Nephron (organoid): ENCODE measurements around the gene GPNMB.
"Not testable (repeated sequence)": the region's sequence is repeated elsewhere in the genome, so short reads cannot be mapped to it uniquely, and the experiment has no call there.

Source experiments
- H3K27ac Mint-ChIP-seq, 3 experiments: 2 replicates each; pipeline ENCODE4 v1.8.0; 2020; ENCODE audit warnings: mixed read lengths in 3 of 3, mild to moderate bottlenecking in 2 of 3, moderate library complexity in 1 of 3
- H3K27me3 Mint-ChIP-seq: 2 replicates; pipeline ENCODE4 v1.8.0; 2021; ENCODE audit warnings: low read depth, mild to moderate bottlenecking, moderate library complexity, mixed read lengths
- H3K36me3 Mint-ChIP-seq: 2 replicates; pipeline ENCODE4 v1.8.0; 2020; ENCODE audit warnings: low read depth, mixed read lengths
- H3K4me1 Mint-ChIP-seq: 2 replicates; pipeline ENCODE4 v1.8.0; 2020; ENCODE audit warnings: mixed read lengths
- H3K4me3 Mint-ChIP-seq, 3 experiments: 2 replicates each; pipeline ENCODE4 v1.8.0; 2020; ENCODE audit warnings: mild to moderate bottlenecking in 3 of 3, mixed read lengths in 3 of 3, moderate library complexity in 2 of 3
- H3K9me3 Mint-ChIP-seq: 2 replicates; pipeline ENCODE4 v1.8.0; 2020; ENCODE audit warnings: mixed read lengths
- CTCF ChIP-seq, 3 experiments: fragments of 200-600 bp; sonication (generic); IDR thresholded peaks; one replicate each; pipeline ENCODE4 v1.5.0; 2021; ENCODE audit warnings: antibody characterized with exemption in 3 of 3; ENCODE audit not compliant: unreplicated experiment in 3 of 3

Gene GPNMB

GRCh38 chr7:23299770-23300300, 53.3 kb downstream of the GPNMB start:
- no peak for TF ChIP-seq CTCF (IDR thresholded peaks at IDR 0.05; ENCODE audit: unreplicated experiment in 3 of 3)
- Mint-ChIP-seq H3K4me1 (peaks cover 45% of the 10 kb centered on the region), H3K27me3 (peaks cover 5% of the 10 kb centered on the region)

GRCh38 chr7:23306936-23307521, 60.5 kb downstream of the GPNMB start:
- Mint-ChIP-seq H3K4me3 (no peak overlapping the region), H3K27ac (no peak overlapping the region), H3K9me3 (no peaks in the 10 kb centered on the region), H3K27me3 (no peaks in the 10 kb centered on the region), H3K36me3 (peaks cover 87% of the 10 kb centered on the region), H3K4me1 (peaks cover 11% of the 10 kb centered on the region)
- TF ChIP-seq CTCF (IDR thresholded peaks at IDR 0.05; ENCODE audit: unreplicated experiment in 3 of 3): no peak

More at GRCh38 chr7:23299770-23300300, 53.3 kb downstream of the GPNMB start:
- peaks cover 22% of the 10 kb centered on the region for H3K36me3 Mint-ChIP-seq
- H3K27ac Mint-ChIP-seq: peak overlapping the region; percentile 95 to 99 (median 96)
- peak overlapping the region; percentile 91 to 97 (median 96) for H3K4me3 Mint-ChIP-seq
- no peaks in the 10 kb centered on the region for H3K9me3 Mint-ChIP-seq

DNA sequence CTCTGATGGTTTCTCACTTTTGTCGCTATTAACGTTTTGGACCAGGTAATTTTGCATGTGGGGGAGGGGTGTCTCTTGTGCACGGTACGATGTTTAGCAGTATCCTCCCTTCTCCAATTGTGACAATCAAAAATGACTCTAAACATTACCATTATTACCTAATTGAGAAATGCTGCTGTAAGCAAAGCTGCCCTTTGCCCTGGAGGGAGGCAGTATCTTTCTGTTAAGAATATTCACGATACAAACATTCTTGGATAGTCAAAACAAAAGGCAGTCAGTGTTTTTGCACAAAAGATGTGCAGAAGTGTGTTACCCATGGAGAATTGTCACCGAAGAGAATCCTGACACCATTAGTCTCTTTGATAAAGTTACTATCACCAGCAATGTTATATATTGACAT, 62.2 kb downstream of the GPNMB start:
- TF ChIP-seq CTCF (IDR thresholded peaks at IDR 0.05; ENCODE audit: unreplicated experiment in 3 of 3): no peak
- peaks cover 90% of the 10 kb centered on the region for H3K36me3 Mint-ChIP-seq
- H3K27ac Mint-ChIP-seq: no peak overlapping the region
- no peaks in the 10 kb centered on the region for H3K4me1 Mint-ChIP-seq
- H3K27me3 Mint-ChIP-seq: no peaks in the 10 kb centered on the region
- H3K9me3 Mint-ChIP-seq: no peaks in the 10 kb centered on the region
- H3K4me3 Mint-ChIP-seq: no peak overlapping the region

DNA sequence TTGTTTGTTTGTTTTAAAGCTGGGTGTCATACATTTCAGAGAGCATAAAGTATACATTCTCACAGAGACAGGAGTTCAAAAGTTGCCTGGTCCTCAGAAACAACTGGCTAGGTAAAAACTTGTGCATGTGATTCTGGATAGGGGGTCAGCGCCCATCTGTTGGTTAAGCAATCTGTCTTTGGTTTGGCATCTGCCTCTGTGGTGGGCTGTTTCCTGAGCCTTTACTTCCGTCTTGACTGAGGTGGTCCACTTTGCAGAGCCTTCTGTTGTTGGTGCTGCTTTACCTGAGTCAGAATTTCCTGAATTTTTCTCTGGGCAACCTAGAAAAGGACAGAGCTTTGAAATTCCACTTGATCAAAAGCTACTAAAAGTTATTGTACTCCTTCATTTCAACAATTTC, 65.6 kb downstream of the GPNMB start:
- not testable (repeated sequence) for H3K27ac Mint-ChIP-seq, H3K4me3 Mint-ChIP-seq, H3K27me3 Mint-ChIP-seq, H3K4me1 Mint-ChIP-seq, H3K9me3 Mint-ChIP-seq
- peaks cover 78% of the 10 kb centered on the region for H3K36me3 Mint-ChIP-seq

- Mint-ChIP-seq H3K27me3 (no peaks in the 10 kb centered on the region), H3K27ac (no peak overlapping the region), H3K36me3 (peaks cover 78% of the 10 kb centered on the region), H3K4me1 (no peaks in the 10 kb centered on the region), H3K4me3 (no peak overlapping the region), H3K9me3 (no peaks in the 10 kb centered on the region)
- no peak for TF ChIP-seq CTCF (IDR thresholded peaks at IDR 0.05; ENCODE audit: unreplicated experiment in 3 of 3)
These were observed 68.8 kb downstream of the GPNMB start for GRCh38 chr7:23315366-23315765.
